Measurements from ENCODE around the gene SORCS2. TPM values are rescaled to one million over a fixed set of nuclear protein-coding genes. Genes with fewer than 3 reads are reported as not detected.
"Not testable (repeated sequence)": the region's sequence is repeated elsewhere in the genome, so short reads cannot be mapped to it uniquely, and the experiment has no call there.

SORCS2 gene
- total RNA-seq, 1 donor from 2014 or later = 10.9 TPM

DNA sequence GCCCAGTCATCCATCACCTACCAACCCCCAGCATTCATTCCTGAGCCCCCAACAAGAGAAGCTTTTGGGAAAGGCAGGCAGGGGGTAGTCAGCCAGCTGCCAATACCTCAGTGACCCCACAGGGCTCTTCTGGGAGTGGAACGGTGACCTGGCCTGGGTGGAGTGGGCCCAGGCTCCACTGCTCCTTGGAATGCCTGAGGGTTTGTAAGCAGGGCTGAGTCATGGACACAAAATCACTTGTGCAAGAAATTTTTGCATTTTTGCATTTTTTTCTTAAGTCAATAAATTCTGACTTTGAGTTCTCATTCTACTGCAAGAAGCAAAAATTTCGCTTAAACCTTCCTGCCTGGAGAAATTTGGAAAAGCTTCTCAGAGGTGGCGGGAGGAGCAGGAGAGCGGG lies 18.5 kb downstream of the SORCS2 start:
- TF ChIP-seq, protein P1, sequence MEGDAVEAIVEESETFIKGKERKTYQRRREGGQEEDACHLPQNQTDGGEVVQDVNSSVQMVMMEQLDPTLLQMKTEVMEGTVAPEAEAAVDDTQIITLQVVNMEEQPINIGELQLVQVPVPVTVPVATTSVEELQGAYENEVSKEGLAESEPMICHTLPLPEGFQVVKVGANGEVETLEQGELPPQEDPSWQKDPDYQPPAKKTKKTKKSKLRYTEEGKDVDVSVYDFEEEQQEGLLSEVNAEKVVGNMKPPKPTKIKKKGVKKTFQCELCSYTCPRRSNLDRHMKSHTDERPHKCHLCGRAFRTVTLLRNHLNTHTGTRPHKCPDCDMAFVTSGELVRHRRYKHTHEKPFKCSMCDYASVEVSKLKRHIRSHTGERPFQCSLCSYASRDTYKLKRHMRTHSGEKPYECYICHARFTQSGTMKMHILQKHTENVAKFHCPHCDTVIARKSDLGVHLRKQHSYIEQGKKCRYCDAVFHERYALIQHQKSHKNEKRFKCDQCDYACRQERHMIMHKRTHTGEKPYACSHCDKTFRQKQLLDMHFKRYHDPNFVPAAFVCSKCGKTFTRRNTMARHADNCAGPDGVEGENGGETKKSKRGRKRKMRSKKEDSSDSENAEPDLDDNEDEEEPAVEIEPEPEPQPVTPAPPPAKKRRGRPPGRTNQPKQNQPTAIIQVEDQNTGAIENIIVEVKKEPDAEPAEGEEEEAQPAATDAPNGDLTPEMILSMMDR (IDR thresholded peaks at IDR 0.05) = no peak
- H3K36me3 Mint-ChIP-seq (ENCODE audit: low read depth) = no peaks in the 10 kb centered on the region
- no peaks in the 10 kb centered on the region for H3K27me3 Mint-ChIP-seq (ENCODE audit: low read depth)
- no peak for DNase-seq (ENCODE audit: low spot score)
- no peak overlapping the region for H3K4me3 Mint-ChIP-seq (ENCODE audit: unreplicated experiment)
- H3K27ac Mint-ChIP-seq (ENCODE audit: unreplicated experiment) = peak overlapping the region; percentile 80
- H3K9me3 Mint-ChIP-seq (ENCODE audit: low read depth) = no peaks in the 10 kb centered on the region
- H3K4me1 Mint-ChIP-seq (ENCODE audit: low read depth) = peaks cover 69% of the 10 kb centered on the region

GRCh38 chr4:7212101-7212674 lies 19.9 kb downstream of the SORCS2 start:
- DNase-seq (ENCODE audit: low spot score) = no peak
- Mint-ChIP-seq H3K27me3 (ENCODE audit: low read depth) (no peaks in the 10 kb centered on the region), H3K36me3 (ENCODE audit: low read depth) (no peaks in the 10 kb centered on the region), H3K4me1 (ENCODE audit: low read depth) (peaks cover 57% of the 10 kb centered on the region), H3K4me3 (ENCODE audit: unreplicated experiment) (no peak overlapping the region), H3K9me3 (ENCODE audit: low read depth) (no peaks in the 10 kb centered on the region), H3K27ac (ENCODE audit: unreplicated experiment) (no peak overlapping the region)
- TF ChIP-seq, protein P1 (IDR thresholded peaks at IDR 0.05) = no peak

DNA sequence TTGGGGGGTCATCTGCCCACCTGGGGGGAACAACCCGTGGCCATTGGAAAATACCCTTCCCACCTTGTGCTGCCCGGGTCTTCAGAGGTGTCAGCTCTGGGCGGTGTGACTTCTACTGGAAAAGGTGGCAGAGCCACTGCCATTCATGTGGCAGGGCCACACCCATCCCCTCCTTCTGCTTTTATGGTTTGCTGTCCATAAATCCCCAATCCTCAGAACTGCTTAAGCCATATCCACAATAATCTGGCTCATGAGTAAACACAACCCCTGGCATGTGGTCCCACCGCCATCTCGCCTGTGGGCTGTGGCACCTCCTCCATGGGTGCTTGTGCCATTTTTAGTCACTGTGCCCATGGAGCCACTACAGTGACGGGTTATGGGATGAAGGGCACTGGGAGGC lies 20.6 kb downstream of the SORCS2 start:
- H3K27ac Mint-ChIP-seq (ENCODE audit: unreplicated experiment) = no peak overlapping the region
- no peaks in the 10 kb centered on the region for H3K9me3 Mint-ChIP-seq (ENCODE audit: low read depth)

DNA sequence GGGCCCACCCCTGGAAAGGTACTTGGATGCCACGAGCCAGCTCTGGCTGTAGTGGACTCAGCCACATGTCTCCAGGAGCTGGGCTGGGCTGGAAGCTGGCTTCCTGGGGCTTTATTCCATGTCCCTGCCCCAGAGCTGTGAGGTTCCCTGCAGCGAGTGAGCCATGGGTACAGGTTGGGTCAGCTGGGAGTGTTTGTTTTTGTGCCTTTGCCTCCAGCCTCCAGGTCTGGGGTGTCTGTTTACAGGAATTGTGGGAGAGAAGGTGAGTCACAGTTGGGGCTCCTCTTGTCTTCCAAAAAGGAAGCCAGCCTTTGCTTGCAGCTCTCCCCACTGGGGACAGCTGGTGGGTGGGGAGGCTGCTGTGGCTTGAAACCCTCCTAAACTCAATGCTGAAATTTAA lies 21.5 kb downstream of the SORCS2 start:
- Mint-ChIP-seq H3K36me3 (ENCODE audit: low read depth) (no peaks in the 10 kb centered on the region), H3K9me3 (ENCODE audit: low read depth) (no peaks in the 10 kb centered on the region), H3K27me3 (ENCODE audit: low read depth) (no peaks in the 10 kb centered on the region), H3K4me3 (ENCODE audit: unreplicated experiment) (no peak overlapping the region), H3K27ac (ENCODE audit: unreplicated experiment) (no peak overlapping the region), H3K4me1 (ENCODE audit: low read depth) (peaks cover 51% of the 10 kb centered on the region)
- TF ChIP-seq, protein P1 (IDR thresholded peaks at IDR 0.05) = no peak
- no peak for DNase-seq (ENCODE audit: low spot score)

More for the DNA sequence above, 20.6 kb downstream of the SORCS2 start:
- Mint-ChIP-seq H3K36me3 (ENCODE audit: low read depth) (no peaks in the 10 kb centered on the region), H3K4me3 (ENCODE audit: unreplicated experiment) (no peak overlapping the region), H3K27me3 (ENCODE audit: low read depth) (no peaks in the 10 kb centered on the region), H3K4me1 (ENCODE audit: low read depth) (peaks cover 55% of the 10 kb centered on the region)
- TF ChIP-seq, protein P1 (IDR thresholded peaks at IDR 0.05) = no peak
- DNase-seq (ENCODE audit: low spot score) = no peak

DNA sequence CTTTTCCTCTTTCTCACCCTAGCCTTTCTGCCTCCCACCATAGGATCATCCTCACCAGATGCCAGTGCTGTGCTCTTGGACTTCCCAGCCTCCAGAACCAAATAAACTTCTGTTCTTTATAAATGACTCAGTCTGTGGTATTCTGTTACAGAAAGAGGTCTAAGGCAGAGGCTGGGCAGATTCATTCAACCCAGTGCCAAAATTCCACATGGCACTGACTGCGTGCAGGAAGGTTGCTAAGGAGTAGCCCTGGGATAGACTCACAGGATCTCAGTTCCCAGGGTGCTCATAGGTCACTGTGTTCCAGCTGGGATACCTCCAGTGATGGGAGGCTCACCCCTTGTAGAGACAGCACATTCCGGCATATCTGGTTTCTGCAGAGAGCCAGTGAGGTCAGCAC lies 22.0 kb downstream of the SORCS2 start:
- TF ChIP-seq, protein P1 (IDR thresholded peaks at IDR 0.05) = no peak
- Mint-ChIP-seq H3K9me3 (ENCODE audit: low read depth) (no peaks in the 10 kb centered on the region), H3K4me1 (ENCODE audit: low read depth) (peaks cover 53% of the 10 kb centered on the region), H3K27ac (ENCODE audit: unreplicated experiment) (no peak overlapping the region), H3K36me3 (ENCODE audit: low read depth) (no peaks in the 10 kb centered on the region), H3K27me3 (ENCODE audit: low read depth) (no peaks in the 10 kb centered on the region), H3K4me3 (ENCODE audit: unreplicated experiment) (no peak overlapping the region)
- no peak for DNase-seq (ENCODE audit: low spot score)

DNA sequence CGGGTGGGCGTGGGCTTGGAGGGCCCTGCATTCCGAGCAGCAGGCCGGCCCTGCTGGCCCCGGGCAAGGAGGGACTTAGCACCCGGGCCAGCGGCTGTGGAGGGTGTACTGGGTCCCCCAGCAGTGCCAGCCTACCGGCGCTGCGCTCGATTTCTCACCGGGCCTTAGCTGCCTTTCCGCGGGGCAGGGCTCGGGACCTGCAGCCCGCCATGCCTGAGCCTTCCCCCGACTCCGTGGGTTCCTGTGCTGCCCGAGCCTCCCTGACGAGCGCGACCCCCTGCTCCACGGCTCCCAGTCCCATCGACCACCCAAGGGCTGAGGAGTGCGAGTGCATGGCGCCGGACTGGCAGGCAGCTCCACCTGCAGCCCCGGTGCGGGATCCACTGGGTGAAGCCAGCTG lies 22.8 kb downstream of the SORCS2 start:
- not testable (repeated sequence) for H3K4me3 Mint-ChIP-seq (ENCODE audit: unreplicated experiment); H3K27ac Mint-ChIP-seq (ENCODE audit: unreplicated experiment); H3K9me3 Mint-ChIP-seq (ENCODE audit: low read depth); DNase-seq (ENCODE audit: low spot score); H3K27me3 Mint-ChIP-seq (ENCODE audit: low read depth); H3K36me3 Mint-ChIP-seq (ENCODE audit: low read depth)
- H3K4me1 Mint-ChIP-seq (ENCODE audit: low read depth) = peaks cover 49% of the 10 kb centered on the region

Measured in chondrocyte (in vitro differentiated cells).